Mesothelial cell of epicardium (in vitro differentiated cells): ENCODE data around the gene CHFR. TPM values are rescaled to one million over a fixed set of nuclear protein-coding genes. Genes with fewer than 3 reads are reported as not detected.
A peak's percentile ranks its signal among the peaks of the same experiment; 100 is the strongest.
"Not testable (repeated sequence)": the region's sequence is repeated elsewhere in the genome, so short reads cannot be mapped to it uniquely, and the experiment has no call there.

Experiments
- DNase-seq, 2 experiments: peaks; one replicate each; pipeline ENCODE4 v3.0.0; 2021; ENCODE audit warnings: low spot score in 2 of 2; ENCODE audit not compliant: unreplicated experiment in 2 of 2
- H3K27ac Mint-ChIP-seq: 2 replicates; pipeline ENCODE4 v1.8.0; 2021; ENCODE audit warnings: mixed read lengths
- H3K27me3 Mint-ChIP-seq: 2 replicates; pipeline ENCODE4 v1.8.0; 2021; ENCODE audit warnings: low read depth, mixed read lengths
- H3K36me3 Mint-ChIP-seq: 2 replicates; pipeline ENCODE4 v1.8.0; 2021; ENCODE audit warnings: mixed read lengths
- H3K4me1 Mint-ChIP-seq: 2 replicates; pipeline ENCODE4 v1.8.0; 2021; ENCODE audit warnings: mixed read lengths
- H3K4me3 Mint-ChIP-seq: 2 replicates; pipeline ENCODE4 v1.8.0; 2021; ENCODE audit warnings: mild to moderate bottlenecking, moderate library complexity, mixed read lengths
- H3K9me3 Mint-ChIP-seq: 2 replicates; pipeline ENCODE4 v1.8.0; 2021; ENCODE audit warnings: mixed read lengths
- CTCF ChIP-seq: fragments of 200-600 bp; sonication (generic); IDR thresholded peaks from one replicate; pipeline ENCODE4 v1.5.0; 2021; ENCODE audit warnings: antibody characterized with exemption; ENCODE audit not compliant: unreplicated experiment
- total RNA-seq: library from RNA; stranded (reverse); gene quantifications from 3 replicates; pipeline ENCODE4 v1.2.1, GENCODE V29; 2021

The CHFR gene
- total RNA-seq, 1 donor from 2014 or later: 47.7 TPM

DNA sequence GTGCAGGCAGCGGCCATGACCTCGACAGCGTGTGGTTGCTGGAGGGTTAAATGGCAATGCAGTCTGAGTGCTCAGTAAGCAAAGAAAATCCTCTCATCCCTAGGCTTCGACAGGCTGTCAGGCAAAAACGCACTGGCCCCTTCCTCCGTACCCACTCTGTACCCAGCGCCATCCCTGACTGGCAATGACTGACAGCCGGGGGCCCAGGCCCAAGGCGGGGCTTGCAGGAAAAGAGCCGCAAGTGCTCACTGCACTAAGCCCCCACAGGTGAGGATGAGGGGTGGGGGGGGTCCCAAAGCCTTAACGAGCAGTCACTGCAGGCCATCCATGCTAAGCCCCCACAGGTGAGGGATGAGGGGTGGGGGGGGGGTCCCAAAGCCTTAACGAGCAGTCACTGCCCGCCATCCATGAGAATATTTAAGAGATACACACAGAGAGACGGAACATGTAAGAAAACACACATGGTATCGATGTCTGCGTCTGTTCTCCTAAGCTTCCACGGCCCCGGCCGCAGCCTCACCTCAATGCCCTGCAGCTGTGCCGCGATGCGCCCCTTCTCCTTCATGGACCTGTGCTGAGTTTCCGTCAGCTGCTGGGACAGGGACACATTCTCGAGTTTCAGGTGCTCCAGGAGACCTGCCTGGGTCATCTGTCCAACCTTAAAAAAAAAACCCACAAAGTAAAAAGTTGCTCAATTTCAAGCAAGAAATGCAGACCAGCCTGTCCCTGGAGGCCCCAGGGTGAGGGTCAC, 89.4 kb downstream of the CHFR start:
- no peak for TF ChIP-seq CTCF
- no peaks in the 10 kb centered on the region for H3K27me3 Mint-ChIP-seq
- DNase-seq: no peak
- no peak overlapping the region for H3K27ac Mint-ChIP-seq
- no peak overlapping the region for H3K4me3 Mint-ChIP-seq
- H3K36me3 Mint-ChIP-seq: peaks cover 46% of the 10 kb centered on the region
- no peaks in the 10 kb centered on the region for H3K4me1 Mint-ChIP-seq
- H3K9me3 Mint-ChIP-seq: no peaks in the 10 kb centered on the region

- Mint-ChIP-seq H3K4me3 (no peak overlapping the region), H3K36me3 (peaks cover 47% of the 10 kb centered on the region), H3K9me3 (no peaks in the 10 kb centered on the region), H3K27ac (no peak overlapping the region), H3K4me1 (no peaks in the 10 kb centered on the region), H3K27me3 (no peaks in the 10 kb centered on the region)
- no peak for DNase-seq
- TF ChIP-seq CTCF: no peak
Measured at GRCh38 chr12:132795847-132796246, 91.6 kb downstream of the CHFR start.

DNA sequence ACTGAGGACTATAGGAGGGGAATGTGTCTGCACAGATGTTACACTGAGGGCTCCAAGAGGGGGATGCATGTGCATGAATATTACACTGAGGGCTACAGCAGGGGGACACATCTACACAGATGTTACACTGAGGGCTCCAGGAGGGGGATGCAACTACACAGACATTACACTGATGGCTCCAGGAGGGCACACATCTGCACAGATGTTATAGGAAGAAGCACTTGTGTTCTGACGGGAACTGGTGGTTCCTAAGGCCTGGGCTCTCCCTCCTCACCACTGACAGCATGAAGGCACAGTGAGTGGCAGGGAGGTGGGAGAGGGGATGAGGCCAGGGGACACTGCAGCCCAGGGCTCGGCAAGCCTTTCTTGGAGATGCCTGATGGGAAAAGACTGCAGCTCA, 95.5 kb downstream of the CHFR start:
- not testable (repeated sequence) for H3K9me3 Mint-ChIP-seq, H3K4me3 Mint-ChIP-seq, H3K4me1 Mint-ChIP-seq, H3K27ac Mint-ChIP-seq, H3K27me3 Mint-ChIP-seq, DNase-seq
- peaks cover 59% of the 10 kb centered on the region for H3K36me3 Mint-ChIP-seq

GRCh38 chr12:132789099-132789471, 98.3 kb downstream of the CHFR start:
- no peak for TF ChIP-seq CTCF
- Mint-ChIP-seq H3K4me1 (no peaks in the 10 kb centered on the region), H3K4me3 (no peak overlapping the region), H3K27ac (peak overlapping the region; percentile 16), H3K9me3 (no peaks in the 10 kb centered on the region), H3K27me3 (no peaks in the 10 kb centered on the region), H3K36me3 (peaks cover 53% of the 10 kb centered on the region)
- no peak for DNase-seq

DNA sequence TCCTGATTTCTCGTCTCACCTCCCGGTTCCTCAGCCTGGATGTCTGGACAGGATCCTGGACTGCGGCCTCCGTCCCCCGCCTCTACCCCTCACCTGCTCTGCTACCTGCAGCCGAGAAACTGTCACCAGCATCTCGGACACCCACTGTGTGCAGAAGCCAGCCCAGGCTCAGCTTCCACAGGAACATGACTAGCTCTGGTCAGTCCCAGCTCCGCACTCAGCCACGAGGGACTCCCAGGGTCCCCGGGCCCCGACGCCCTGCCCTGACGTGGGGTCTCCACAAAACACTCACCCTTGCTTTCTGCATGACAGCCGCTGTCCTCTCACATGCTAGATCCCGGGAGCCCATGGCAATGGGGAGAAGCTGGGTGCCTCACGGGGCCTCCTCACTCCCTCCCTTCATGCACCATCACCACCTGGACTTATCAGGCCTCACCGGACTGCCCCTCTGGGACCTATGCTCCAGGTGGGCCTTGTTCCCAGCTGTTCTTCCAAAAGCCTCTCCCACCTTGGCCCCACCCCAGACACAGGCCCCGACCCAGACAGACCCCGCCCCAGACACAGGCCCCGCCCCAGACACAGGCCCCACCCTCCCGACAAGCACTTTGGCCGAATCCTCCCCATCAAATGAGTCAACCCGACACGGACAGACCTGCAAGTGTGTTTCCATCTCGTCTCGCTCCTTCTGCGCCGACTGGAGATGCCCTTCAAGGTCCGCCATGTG, 98.9 kb downstream of the CHFR start:
- peaks cover 49% of the 10 kb centered on the region for H3K36me3 Mint-ChIP-seq
- DNase-seq: no peak
- no peaks in the 10 kb centered on the region for H3K4me1 Mint-ChIP-seq
- H3K27me3 Mint-ChIP-seq: no peaks in the 10 kb centered on the region
- no peak for TF ChIP-seq CTCF
- peak overlapping the region; percentile 16 for H3K27ac Mint-ChIP-seq
- H3K4me3 Mint-ChIP-seq: no peak overlapping the region
- no peaks in the 10 kb centered on the region for H3K9me3 Mint-ChIP-seq

GRCh38 chr12:132787877-132788276, 99.5 kb downstream of the CHFR start:
- no peak for DNase-seq
- Mint-ChIP-seq H3K27me3 (no peaks in the 10 kb centered on the region), H3K4me3 (no peak overlapping the region), H3K36me3 (peaks cover 49% of the 10 kb centered on the region), H3K9me3 (no peaks in the 10 kb centered on the region), H3K4me1 (no peaks in the 10 kb centered on the region), H3K27ac (no peak overlapping the region)
- no peak for TF ChIP-seq CTCF
